Breast epithelium (tissue), 4 donors: ENCODE results near the gene ADCY6. TPM values are rescaled to one million over a fixed set of nuclear protein-coding genes. Genes with fewer than 3 reads are reported as not detected.

Source experiments
- DNase-seq, 2 donors: peaks; one replicate each; pipeline ENCODE4 v3.0.0-alpha.2; 2019; ENCODE audit warnings: low spot score in 2 of 2
- H3K27ac ChIP-seq, 2 donors: fragments of 200-600 bp; sonication (generic) in 1 of 2; one replicate each; pipeline ENCODE4 v1.5.1; 2016 to 2019; ENCODE audit warnings: mild to moderate bottlenecking in 1 of 2
- H3K27me3 ChIP-seq, 2 donors: fragments of 200-600 bp; sonication (generic) in 1 of 2; one replicate each; pipeline versions ENCODE4 v1.5.1 to v1.6.0; 2017 to 2019; ENCODE audit warnings: control low read depth in 1 of 2, mild to moderate bottlenecking in 1 of 2
- H3K36me3 ChIP-seq: fragments of 200-600 bp; one replicate; pipeline ENCODE4 v1.5.1; 2019
- H3K4me1 ChIP-seq, 2 donors: fragments of 200-600 bp; sonication (generic); one replicate each; pipeline ENCODE4 v1.5.1; 2016 to 2019; ENCODE audit warnings: control low read depth in 1 of 2
- H3K4me3 ChIP-seq, 3 donors: fragments of 200-600 bp; sonication (generic); 1 replicate in 2 of 3; 2 replicates in 1 of 3; pipeline ENCODE4 v1.5.1; 2016 to 2019; ENCODE audit warnings: mild to moderate bottlenecking in 3 of 3, moderate library complexity in 2 of 3
- H3K9me3 ChIP-seq, 2 donors: fragments of 200-600 bp; sonication (generic) in 1 of 2; one replicate each; pipeline ENCODE4 v1.5.1; 2016 to 2019; ENCODE audit warnings: control low read depth in 1 of 2
- CTCF ChIP-seq, 3 donors: fragments of 450-650 bp; IDR thresholded peaks; one replicate each; pipeline ENCODE4 v1.5.1; 2016 to 2017; ENCODE audit warnings: antibody characterized with exemption in 3 of 3, mild to moderate bottlenecking in 3 of 3, moderate library complexity in 3 of 3
- POLR2A ChIP-seq: fragments of 450-650 bp; IDR thresholded peaks from one replicate; pipeline ENCODE4 v1.6.1; 2016; ENCODE audit warnings: antibody characterized with exemption, mild to moderate bottlenecking, moderate library complexity
- POLR2AphosphoS5 ChIP-seq, 3 donors: sonication (generic); formaldehyde crosslinking; IDR thresholded peaks; one replicate each; pipeline ENCODE4 v1.6.1; 2017; ENCODE audit warnings: antibody characterized with exemption in 3 of 3
- intact Hi-C: fragments of 100-400 bp; cut with DNase I; formaldehyde crosslinking; loops from one replicate; pipeline ENCODE4 v1.15.1; 2023; ENCODE audit warnings: low total_unique reads
- total RNA-seq, 3 donors: library from RNA; depleted of rRNA; stranded (reverse); fragments of >200 nt; gene quantifications; one replicate each; pipeline ENCODE4 v1.1.0, GENCODE V29; 2016

The ADCY6 gene
- total RNA-seq, 3 donors from 2014 or later = 42.0 to 61.4 (median 46.7) TPM

GRCh38 chr12:48796976-48797375 is 8.1 kb upstream of the ADCY6 start:
- intact Hi-C loops = loop anchor here (1.0 kb wide), 1 partner anchor 54 kb away; no protein-coding TSS in a partner anchor
- H3K4me3 ChIP-seq = no peak overlapping the region
- no peaks in the 10 kb centered on the region for H3K9me3 ChIP-seq
- H3K4me1 ChIP-seq = no peaks in the 10 kb centered on the region
- TF ChIP-seq CTCF (IDR thresholded peaks at IDR 0.05) (no peak), POLR2AphosphoS5 (IDR thresholded peaks at IDR 0.05) (no peak), POLR2A (no peak)
- H3K27ac ChIP-seq = no peak overlapping the region
- H3K27me3 ChIP-seq = no peaks in the 10 kb centered on the region
- no peak for DNase-seq
- no peaks in the 10 kb centered on the region for H3K36me3 ChIP-seq

DNA sequence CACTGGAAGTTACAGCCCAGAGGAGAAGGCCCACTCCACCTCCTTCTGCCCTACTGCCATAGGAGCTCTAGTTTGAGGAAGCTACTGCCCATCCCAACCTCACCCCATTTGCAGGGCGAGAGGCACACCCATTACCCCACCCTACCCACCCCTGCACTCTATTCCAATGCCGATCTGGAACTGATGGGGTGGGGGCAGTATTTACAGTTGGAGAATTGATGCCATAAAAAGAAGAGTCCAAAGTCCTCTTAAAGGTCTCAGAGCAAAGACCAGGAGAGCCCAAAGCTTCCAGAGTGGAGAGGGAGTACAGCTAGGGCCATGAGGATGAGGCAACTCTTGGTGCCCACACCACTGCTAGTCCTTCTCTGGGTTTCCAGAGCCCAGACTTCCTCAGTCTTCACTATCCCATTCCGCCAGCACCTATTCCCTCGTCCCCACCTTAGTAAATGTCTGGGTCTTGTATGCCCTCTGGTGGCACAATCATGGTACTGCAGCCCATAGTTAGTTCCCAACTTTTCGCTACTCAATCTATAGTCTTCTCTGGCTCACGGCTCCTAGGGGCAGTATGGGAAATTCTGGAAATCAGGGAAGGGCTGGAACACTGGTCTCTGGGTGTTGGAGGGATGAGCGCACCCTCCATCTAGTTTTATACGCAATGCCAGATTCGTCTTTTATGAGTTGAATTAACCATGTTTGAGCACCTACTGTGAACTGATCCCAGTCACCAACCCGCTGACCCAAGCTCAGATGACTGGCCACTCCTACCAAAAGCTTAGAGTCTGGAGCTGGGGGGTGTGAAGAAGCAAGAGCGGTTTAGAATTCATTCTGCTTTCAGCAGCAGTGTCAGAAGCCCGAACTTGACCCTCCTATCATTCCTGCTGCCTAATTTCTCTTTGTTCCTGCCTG is 6.9 kb upstream of the ADCY6 start:
- DNase-seq = peak; percentile 64 to 80

DNA sequence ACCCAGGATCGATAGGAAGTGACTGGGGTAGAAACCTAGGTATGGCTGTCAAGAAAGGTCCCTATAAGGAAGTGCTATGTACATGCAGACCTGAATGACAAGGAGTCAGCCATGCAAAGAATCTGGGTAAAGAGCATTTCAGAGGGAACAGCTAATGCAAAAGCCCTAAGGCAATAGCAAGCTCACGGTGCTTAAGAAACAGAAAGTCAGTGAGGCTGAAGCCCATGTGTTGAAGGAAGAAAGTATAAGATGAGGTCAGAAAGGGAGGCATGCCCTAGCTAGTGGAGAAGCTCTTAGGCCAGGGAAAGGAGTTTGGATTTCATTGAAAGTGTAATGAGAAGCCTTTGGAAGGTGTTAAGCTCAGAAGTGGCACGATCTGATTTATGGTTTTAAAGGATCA is 6.0 kb upstream of the ADCY6 start:
- Histone ChIP-seq H3K36me3 (no peaks in the 10 kb centered on the region), H3K27me3 (no peaks in the 10 kb centered on the region), H3K4me3 (no peak overlapping the region), H3K4me1 (no peaks in the 10 kb centered on the region), H3K9me3 (no peaks in the 10 kb centered on the region), H3K27ac (no peak overlapping the region)
- TF ChIP-seq POLR2AphosphoS5 (IDR thresholded peaks at IDR 0.05) (no peak), POLR2A (no peak), CTCF (IDR thresholded peaks at IDR 0.05) (no peak)
- intact Hi-C loops = no loop called here
- no peak for DNase-seq

More for the DNA sequence above, 6.9 kb upstream of the ADCY6 start:
- Histone ChIP-seq H3K27me3 (no peaks in the 10 kb centered on the region), H3K36me3 (no peaks in the 10 kb centered on the region), H3K27ac (no peak overlapping the region), H3K4me3 (no peak overlapping the region), H3K4me1 (no peaks in the 10 kb centered on the region), H3K9me3 (no peaks in the 10 kb centered on the region)
- TF ChIP-seq POLR2A = no peak
- no peak for TF ChIP-seq POLR2AphosphoS5 (IDR thresholded peaks at IDR 0.05)
- peak; percentile 98 to 99 (median 99) for TF ChIP-seq CTCF (IDR thresholded peaks at IDR 0.05)
- intact Hi-C loops = no loop called here

DNA sequence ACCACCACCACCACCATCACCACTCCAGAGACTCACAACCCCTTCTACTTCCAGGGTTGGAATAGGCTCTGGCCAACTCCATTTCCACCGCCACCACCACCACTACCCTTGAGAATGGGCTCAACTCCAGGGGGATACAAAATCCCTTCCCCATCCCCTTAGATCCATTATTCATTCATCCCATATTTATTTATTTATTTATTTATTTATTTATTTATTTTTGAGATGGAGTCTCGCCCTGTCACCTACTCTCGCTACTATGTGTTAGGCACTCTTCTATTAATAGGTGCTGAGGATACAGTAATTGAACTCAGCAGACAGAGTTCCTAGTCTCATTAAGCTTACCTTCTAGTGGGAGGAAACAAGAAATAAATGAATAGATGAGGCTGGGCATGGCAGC is 4.8 kb upstream of the ADCY6 start:
- DNase-seq = no peak
- no peaks in the 10 kb centered on the region for H3K36me3 ChIP-seq
- no peak overlapping the region for H3K4me3 ChIP-seq
- H3K9me3 ChIP-seq = no peaks in the 10 kb centered on the region
- H3K27ac ChIP-seq = no peak overlapping the region
- TF ChIP-seq POLR2AphosphoS5 (IDR thresholded peaks at IDR 0.05) (no peak), CTCF (IDR thresholded peaks at IDR 0.05) (no peak), POLR2A (no peak)
- H3K4me1 ChIP-seq = no peaks in the 10 kb centered on the region
- intact Hi-C loops = no loop called here
- no peaks in the 10 kb centered on the region for H3K27me3 ChIP-seq

DNA sequence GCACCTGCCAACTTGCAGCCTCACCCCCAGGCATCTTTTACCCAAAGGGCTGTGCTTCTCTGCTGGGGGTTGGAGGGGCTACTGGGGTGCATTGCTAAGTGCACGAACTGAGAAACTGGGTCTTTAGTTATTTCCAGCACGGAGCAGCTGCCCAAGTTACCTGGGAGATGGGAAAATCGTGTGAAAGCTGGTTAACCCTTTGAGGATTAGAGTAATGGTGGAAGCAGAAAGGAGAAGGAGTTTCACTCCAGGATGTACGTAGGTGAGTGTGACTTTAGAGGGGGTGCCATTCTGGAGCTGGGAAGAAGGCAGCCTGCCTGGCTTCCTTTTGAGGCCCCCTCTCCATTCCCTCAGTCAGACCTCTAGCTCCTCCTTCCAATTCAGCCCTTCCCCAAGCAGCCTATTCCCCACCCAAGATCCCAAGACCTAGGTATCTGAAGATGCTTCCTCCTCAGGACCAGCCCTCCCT is 1.0 kb upstream of the ADCY6 start:
- H3K27me3 ChIP-seq = no peaks in the 10 kb centered on the region
- H3K9me3 ChIP-seq = no peaks in the 10 kb centered on the region
- no peak for DNase-seq
- intact Hi-C loops = no loop called here
- H3K4me1 ChIP-seq = peaks cover 0 to 12% of the 10 kb centered on the region in 2 donors
- H3K36me3 ChIP-seq = no peaks in the 10 kb centered on the region
- TF ChIP-seq POLR2AphosphoS5 (IDR thresholded peaks at IDR 0.05) (no peak), POLR2A (no peak), CTCF (IDR thresholded peaks at IDR 0.05) (no peak)
- peak overlapping the region; percentile 96 to 98 for H3K27ac ChIP-seq
- H3K4me3 ChIP-seq = peak overlapping the region; percentile 89 to 92 (median 92)
